Left lobe of liver (tissue), 2 donors: Measurements from ENCODE around the gene DMRTB1. TPM values are rescaled to one million over a fixed set of nuclear protein-coding genes. Genes with fewer than 3 reads are reported as not detected.

Source experiments
- ATAC-seq: fragments of 200-7000 bp; cut with Tn5 transposase; one replicate; pipeline ENCODE4 v1.9.1; 2020; ENCODE audit warnings: mild to moderate bottlenecking, moderate library complexity
- DNase-seq: peaks from one replicate; pipeline ENCODE4 v3.0.0-alpha.2; 2020; ENCODE audit warnings: low spot score
- total RNA-seq: library from RNA; stranded (reverse); gene quantifications from one replicate; pipeline ENCODE4 v1.2.1, GENCODE V29; 2021
- donor health status: DM: no; HTN: no; CAD: no; lungs with moderate emphysema.
- donor health status: DM: no; HTN: yes; CAD: no.

The DMRTB1 gene
- total RNA-seq, 1 donor from 2014 or later = not detected

DNA sequence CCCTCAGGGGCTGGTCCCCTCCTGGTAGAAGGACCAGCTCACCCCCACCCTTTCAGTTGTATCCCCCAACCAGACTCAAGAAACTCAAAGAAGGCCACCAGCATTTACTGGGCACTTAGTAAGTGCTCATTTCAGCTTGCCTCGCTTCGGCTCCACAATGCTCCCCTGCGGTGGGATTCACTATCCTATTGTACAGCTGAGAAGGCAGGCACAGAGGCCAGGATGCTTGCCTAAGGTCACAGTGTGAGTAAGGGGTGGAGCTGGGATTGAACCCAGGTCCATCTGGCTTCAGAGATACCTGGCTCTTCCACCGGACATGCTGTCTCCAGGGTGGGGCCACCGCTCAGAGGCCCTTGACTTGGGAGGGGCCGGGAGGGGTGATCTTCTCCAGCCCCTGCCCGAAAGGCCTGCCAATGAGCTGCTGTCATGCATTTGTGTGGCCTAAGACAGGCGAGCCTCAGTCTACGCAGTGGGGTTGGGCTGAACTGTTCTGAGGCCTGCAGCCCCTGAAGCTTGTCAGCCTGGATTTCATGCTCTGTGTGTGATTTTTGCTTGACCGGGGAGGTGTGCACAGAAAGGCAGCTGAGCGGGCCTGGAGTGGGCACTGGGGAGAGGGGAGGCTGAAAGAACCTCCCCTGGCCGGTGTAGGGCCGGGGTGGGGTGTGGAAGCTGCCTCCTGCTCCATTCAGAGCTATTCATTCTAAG, 48.1 kb downstream of the DMRTB1 start:
- DNase-seq (no peak), ATAC-seq (no peak)

- DNase-seq (no peak), ATAC-seq (no peak)
Measured at GRCh38 chr1:53508056-53508990, 49.1 kb downstream of the DMRTB1 start.

GRCh38 chr1:53508991-53509666, 49.9 kb downstream of the DMRTB1 start:
- ATAC-seq (no peak), DNase-seq (no peak)

DNA sequence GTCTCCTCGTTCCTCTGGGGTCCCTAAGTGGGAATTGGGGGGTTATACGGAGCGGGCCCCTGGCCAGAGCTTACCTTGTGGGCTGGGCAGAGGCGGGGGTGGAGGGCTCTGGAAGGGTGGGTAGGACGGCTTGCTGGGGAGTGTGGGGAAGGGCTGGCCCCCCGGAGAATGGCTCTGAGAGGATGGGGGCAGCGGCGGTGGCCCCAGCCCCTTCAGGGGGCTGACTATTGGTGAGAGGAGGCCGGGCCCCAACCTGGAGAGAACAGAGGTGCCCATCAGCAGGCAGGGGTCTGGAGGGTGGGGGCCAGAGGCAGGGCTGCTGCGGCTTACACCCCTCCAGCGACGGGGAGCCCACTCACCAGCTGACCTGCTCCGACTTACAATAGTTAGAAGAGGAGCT, 50.6 kb downstream of the DMRTB1 start:
- no peak for ATAC-seq
- DNase-seq = no peak

- no peak for ATAC-seq
- no peak for DNase-seq
Measured at GRCh38 chr1:53510215-53510614, 51.0 kb downstream of the DMRTB1 start.

GRCh38 chr1:53511323-53511932, 52.2 kb downstream of the DMRTB1 start:
- ATAC-seq = no peak
- DNase-seq = no peak

- no peak for ATAC-seq
Measured at GRCh38 chr1:53511933-53512806, 53.0 kb downstream of the DMRTB1 start.

DNA sequence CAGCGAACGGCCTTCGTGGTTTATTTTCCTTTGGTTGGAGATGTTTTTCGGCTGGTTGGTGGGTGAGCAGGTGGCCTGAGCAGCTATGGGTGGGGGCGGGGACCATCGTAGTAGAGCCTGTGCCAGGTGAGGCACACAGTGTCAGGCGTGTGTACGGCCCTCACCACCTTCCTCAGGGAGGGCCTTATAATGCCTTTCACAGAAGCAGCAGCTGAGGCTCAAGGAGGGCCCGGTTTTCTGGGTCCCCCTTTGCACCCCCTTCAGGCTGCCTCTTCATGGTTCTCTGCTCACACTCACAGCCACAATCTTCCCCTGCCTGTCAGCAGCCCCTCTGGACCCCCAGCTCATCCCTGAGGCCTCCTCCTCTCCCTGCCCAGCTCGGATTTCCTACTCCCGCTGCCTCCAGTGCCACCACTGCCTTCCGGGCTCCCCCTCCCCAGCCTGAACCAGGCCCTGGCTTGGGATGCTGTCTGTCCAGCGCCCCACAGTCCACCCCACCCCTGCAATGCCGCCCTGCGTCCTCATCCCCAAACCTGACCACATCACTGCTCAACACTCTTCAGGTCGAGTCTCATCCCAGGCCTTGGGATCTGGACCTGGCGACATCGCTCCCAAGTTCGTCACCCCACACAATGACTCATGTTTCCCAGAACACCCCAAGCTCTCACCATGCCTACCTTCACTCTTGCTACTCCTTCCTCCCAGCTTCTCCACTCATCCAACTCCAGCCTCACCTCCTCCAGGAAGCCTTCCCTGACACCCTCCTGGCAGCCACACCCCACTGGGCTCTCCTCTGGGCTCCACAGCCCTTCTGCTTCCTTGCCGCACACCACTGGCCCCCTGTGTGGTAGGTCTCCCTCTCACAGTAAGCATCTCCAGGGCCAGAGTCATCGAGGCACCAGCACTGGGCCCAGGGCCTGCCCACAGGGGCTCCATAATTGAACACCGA, 53.9 kb downstream of the DMRTB1 start:
- no peak for ATAC-seq
- no peak for DNase-seq

More at GRCh38 chr1:53511933-53512806, 53.0 kb downstream of the DMRTB1 start:
- DNase-seq = no peak

- DNase-seq (no peak), ATAC-seq (no peak)
Measured at GRCh38 chr1:53513846-53514245, 54.6 kb downstream of the DMRTB1 start.

DNA sequence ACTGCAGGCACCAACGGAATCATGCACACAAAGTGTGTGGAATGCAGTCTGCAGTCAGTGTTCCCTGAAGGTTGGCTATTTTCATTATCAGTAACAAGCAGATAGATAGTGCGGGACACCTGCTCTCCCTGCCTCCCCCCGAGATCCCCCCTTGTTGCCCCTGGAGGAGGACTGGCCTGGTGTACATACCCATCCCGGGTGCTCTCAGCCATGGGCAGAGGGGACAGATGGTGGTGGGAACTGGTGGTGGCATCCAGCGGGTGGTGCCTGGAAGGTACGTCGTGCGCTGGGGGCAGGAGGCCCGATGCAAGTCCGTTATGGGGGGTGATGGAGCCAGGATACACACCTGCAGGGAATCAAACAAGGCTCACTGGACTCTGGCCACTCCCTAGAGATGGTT, 55.2 kb downstream of the DMRTB1 start:
- ATAC-seq = no peak
- DNase-seq = no peak

GRCh38 chr1:53516181-53516580, 57.0 kb downstream of the DMRTB1 start:
- ATAC-seq = no peak
- no peak for DNase-seq

Other genes starting within 250 kb of the DMRTB1 start
- gene CZIB, start 238.8 kb upstream of the DMRTB1 start, total RNA-seq = 27.7 TPM
- gene MAGOH, start 220.9 kb upstream of the DMRTB1 start, total RNA-seq = 15.3 TPM
- gene LRP8, start 131.3 kb upstream of the DMRTB1 start, total RNA-seq = 0.33 TPM